ENCODE data around the gene TBC1D24.

- TF ChIP-seq POLR2AphosphoS5 (IDR thresholded peaks at IDR 0.05; ENCODE audit: low read depth) (no peak), CTCF (conservative IDR thresholded peaks at IDR 0.05; ENCODE audit: low read depth in 2 of 2) (no peak), EZH2 (IDR thresholded peaks at IDR 0.05; ENCODE audit: low read depth, unreplicated experiment) (no peak), EZH2phosphoT487 (IDR thresholded peaks at IDR 0.05; ENCODE audit: unreplicated experiment) (no peak), JUNB (IDR thresholded peaks at IDR 0.05; ENCODE audit: unreplicated experiment) (no peak), ZNF114 (CRISPR knock-in tag; IDR thresholded peaks at IDR 0.05) (no peak), REST (IDR thresholded peaks at IDR 0.05; ENCODE audit: unreplicated experiment) (no peak)
- TF ChIP-seq, protein P1, sequence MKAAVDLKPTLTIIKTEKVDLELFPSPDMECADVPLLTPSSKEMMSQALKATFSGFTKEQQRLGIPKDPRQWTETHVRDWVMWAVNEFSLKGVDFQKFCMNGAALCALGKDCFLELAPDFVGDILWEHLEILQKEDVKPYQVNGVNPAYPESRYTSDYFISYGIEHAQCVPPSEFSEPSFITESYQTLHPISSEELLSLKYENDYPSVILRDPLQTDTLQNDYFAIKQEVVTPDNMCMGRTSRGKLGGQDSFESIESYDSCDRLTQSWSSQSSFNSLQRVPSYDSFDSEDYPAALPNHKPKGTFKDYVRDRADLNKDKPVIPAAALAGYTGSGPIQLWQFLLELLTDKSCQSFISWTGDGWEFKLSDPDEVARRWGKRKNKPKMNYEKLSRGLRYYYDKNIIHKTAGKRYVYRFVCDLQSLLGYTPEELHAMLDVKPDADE (IDR thresholded peaks at IDR 0.05) = no peak
Measured at GRCh38 chr16:2480948-2481347, 6.0 kb downstream of the TBC1D24 start.
